Tibial nerve (tissue), 4 donors: ENCODE results near the gene PHF20. TPM values are rescaled to one million over a fixed set of nuclear protein-coding genes. Genes with fewer than 3 reads are reported as not detected.
"Not testable (repeated sequence)": the region's sequence is repeated elsewhere in the genome, so short reads cannot be mapped to it uniquely, and the experiment has no call there.

Source experiments
- DNase-seq, 2 donors: peaks; one replicate each; pipeline ENCODE4 v3.0.0-alpha.2; 2019; ENCODE audit warnings: low spot score in 2 of 2
- H3K27ac ChIP-seq, 4 donors: fragments of 200-600 bp; sonication (generic) in 3 of 4; one replicate each; pipeline ENCODE4 v1.5.1; 2017 to 2019; ENCODE audit warnings: mild to moderate bottlenecking in 1 of 4
- H3K27me3 ChIP-seq, 2 donors: fragments of 200-600 bp; sonication (generic) in 1 of 2; one replicate each; pipeline versions ENCODE4 v1.5.1 to v1.6.0; 2017 to 2019
- H3K36me3 ChIP-seq, 3 donors: fragments of 200-600 bp; sonication (generic); one replicate each; pipeline ENCODE4 v1.5.1; 2018 to 2019
- H3K4me1 ChIP-seq, 4 donors: fragments of 200-600 bp; sonication (generic) in 3 of 4; one replicate each; pipeline ENCODE4 v1.5.1; 2017 to 2019
- H3K4me3 ChIP-seq, 4 donors: fragments of 200-600 bp; sonication (generic) in 3 of 4; one replicate each; pipeline ENCODE4 v1.5.1; 2017 to 2019; ENCODE audit warnings: mild to moderate bottlenecking in 1 of 4, moderate library complexity in 1 of 4
- H3K9me3 ChIP-seq, 4 donors: fragments of 200-600 bp; sonication (generic) in 3 of 4; one replicate each; pipeline ENCODE4 v1.5.1; 2017 to 2019
- CTCF ChIP-seq, 5 experiments: fragments of 200-600 bp in 3 of 5; fragments of 450-650 bp in 2 of 5; sonication (generic) in 3 of 5; IDR thresholded peaks; one replicate each; pipeline ENCODE4 v1.5.1; 2016 to 2019; ENCODE audit warnings: antibody characterized with exemption in 5 of 5, mild to moderate bottlenecking in 3 of 5, moderate library complexity in 2 of 5
- EP300 ChIP-seq, 2 donors: sonication (generic); formaldehyde crosslinking; IDR thresholded peaks; one replicate each; pipeline ENCODE4 v1.6.1; 2017; ENCODE audit warnings: antibody characterized with exemption in 2 of 2, mild to moderate bottlenecking in 1 of 2
- POLR2A ChIP-seq, 2 donors: fragments of 450-650 bp; IDR thresholded peaks; one replicate each; pipeline ENCODE4 v1.6.1; 2017; ENCODE audit warnings: antibody characterized with exemption in 2 of 2, mild to moderate bottlenecking in 2 of 2, moderate library complexity in 2 of 2
- WGBS, 2 donors: methylation state at CpG; one replicate each; pipeline ENCODE4 v1.1.5; 2018; 5-methylcytosine and 5-hydroxymethylcytosine counted together
- total RNA-seq, 4 donors: library from RNA; depleted of rRNA; stranded (reverse); fragments of >200 nt; gene quantifications; one replicate each; pipeline ENCODE4 v1.1.0, GENCODE V29; 2016

PHF20 gene
- total RNA-seq, 4 donors from 2014 or later, result 30.0 to 76.8 (median 57.1) TPM

GRCh38 chr20:35854713-35855348 lies 83.0 kb downstream of the PHF20 start:
- Histone ChIP-seq H3K27me3 (no peaks in the 10 kb centered on the region), H3K4me1 (peaks cover 0 to 2% (median 0%) of the 10 kb centered on the region in 4 donors), H3K4me3 (no peak overlapping the region), H3K36me3 (peaks cover 0 to 32% (median 4%) of the 10 kb centered on the region in 3 donors), H3K9me3 (no peaks in the 10 kb centered on the region), H3K27ac (no peak overlapping the region)
- TF ChIP-seq CTCF (IDR thresholded peaks at IDR 0.05) (no peak), POLR2A (IDR thresholded peaks at IDR 0.05) (no peak), EP300 (IDR thresholded peaks at IDR 0.05) (no peak)
- 92 to 96% methylated on average over 2 of the region's 2 CpGs for WGBS, 2 donors
- no peak for DNase-seq

GRCh38 chr20:35855641-35856040 lies 83.8 kb downstream of the PHF20 start:
- 93 to 95% methylated on average over 4 of the region's 4 CpGs for WGBS, 2 donors
- not testable (repeated sequence) for H3K4me1 ChIP-seq, H3K4me3 ChIP-seq, H3K9me3 ChIP-seq, H3K27me3 ChIP-seq, DNase-seq, H3K27ac ChIP-seq
- peaks cover 0 to 32% (median 4%) of the 10 kb centered on the region in 3 donors for H3K36me3 ChIP-seq

- Histone ChIP-seq H3K4me3 (no peak overlapping the region), H3K4me1 (no peaks in the 10 kb centered on the region), H3K9me3 (no peaks in the 10 kb centered on the region), H3K36me3 (peaks cover 0 to 24% (median 4%) of the 10 kb centered on the region in 3 donors), H3K27ac (no peak overlapping the region), H3K27me3 (no peaks in the 10 kb centered on the region)
- no peak for TF ChIP-seq EP300 (IDR thresholded peaks at IDR 0.05)
- no peak for TF ChIP-seq CTCF (IDR thresholded peaks at IDR 0.05)
- no peak for TF ChIP-seq POLR2A (IDR thresholded peaks at IDR 0.05)
- 88 to 93% methylated on average over 4 of the region's 4 CpGs for WGBS, 2 donors
- DNase-seq, result no peak
These were observed 85.1 kb downstream of the PHF20 start for GRCh38 chr20:35856866-35857265.

GRCh38 chr20:35866418-35867202 lies 94.8 kb downstream of the PHF20 start:
- H3K4me3 ChIP-seq, result no peak overlapping the region
- H3K9me3 ChIP-seq, result no peaks in the 10 kb centered on the region
- H3K4me1 ChIP-seq, result peaks cover 0 to 10% (median 0%) of the 10 kb centered on the region in 4 donors
- H3K27ac ChIP-seq, result no peak overlapping the region
- TF ChIP-seq POLR2A (IDR thresholded peaks at IDR 0.05) (no peak), EP300 (IDR thresholded peaks at IDR 0.05) (no peak), CTCF (IDR thresholded peaks at IDR 0.05) (no peak)
- no peak for DNase-seq
- H3K36me3 ChIP-seq, result peaks cover 0 to 23% (median 0%) of the 10 kb centered on the region in 3 donors
- 63 to 71% methylated on average over 1 of the region's 1 CpG for WGBS, 2 donors
- H3K27me3 ChIP-seq, result no peaks in the 10 kb centered on the region

- WGBS, 2 donors, result 67 to 70% methylated on average over 7 of the region's 7 CpGs
- Histone ChIP-seq H3K9me3 (no peaks in the 10 kb centered on the region), H3K4me1 (peaks cover 0 to 19% (median 1%) of the 10 kb centered on the region in 4 donors), H3K4me3 (no peak overlapping the region), H3K36me3 (peaks cover 0 to 26% (median 0%) of the 10 kb centered on the region in 3 donors), H3K27me3 (no peaks in the 10 kb centered on the region), H3K27ac (peak overlapping the region in 3 of 4 donors; percentile 22 to 68 (median 61))
- DNase-seq, result no peak
- TF ChIP-seq CTCF (IDR thresholded peaks at IDR 0.05) (no peak), EP300 (IDR thresholded peaks at IDR 0.05) (no peak), POLR2A (IDR thresholded peaks at IDR 0.05) (no peak)
These were observed 98.9 kb downstream of the PHF20 start for GRCh38 chr20:35870541-35871258.
